IPS DF 6.9 (cell line): Measurements from ENCODE around the gene TNFAIP2.

ENCODE experiments used
- DNase-seq: peaks from one replicate; pipeline ENCODE4 v3.0.0-alpha.2; 2013; ENCODE audit warnings: low read depth, low spot score
- H3K27ac ChIP-seq: one replicate; pipeline ENCODE4 v1.5.1; 2013; ENCODE audit warnings: low read length, control low read depth
- H3K27me3 ChIP-seq: 2 replicates; pipeline ENCODE4 v1.6.1; 2013; ENCODE audit warnings: mild to moderate bottlenecking, low read length; ENCODE audit not compliant: control insufficient read depth, insufficient read depth
- H3K36me3 ChIP-seq: 2 replicates; pipeline ENCODE4 v1.6.1; 2013; ENCODE audit warnings: low read length; ENCODE audit not compliant: control insufficient read depth, insufficient read depth
- H3K4me1 ChIP-seq: 2 replicates; pipeline ENCODE4 v1.6.1; 2013; ENCODE audit warnings: low read length; ENCODE audit not compliant: control insufficient read depth, insufficient read depth
- H3K4me3 ChIP-seq: 2 replicates; pipeline ENCODE4 v1.5.1; 2013; ENCODE audit warnings: mild to moderate bottlenecking, low read length
- H3K9me3 ChIP-seq: 2 replicates; pipeline ENCODE4 v1.6.1; 2013; ENCODE audit warnings: low read length, inconsistent platforms; ENCODE audit not compliant: control insufficient read depth, insufficient read depth
- WGBS: extraction: QIAGEN DNeasy Blood & Tissue Kit; methylation state at CpG from one replicate; pipeline ENCODE4 v1.1.7; 2013; ENCODE audit warnings: mixed read lengths, missing lambda C conversion rate; ENCODE audit not compliant: insufficient read length, insufficient coverage; 5-methylcytosine and 5-hydroxymethylcytosine counted together

TNFAIP2 gene

GRCh38 chr14:103085106-103086091 is 37.9 kb upstream of the TNFAIP2 start:
- H3K27me3 ChIP-seq: peaks cover 3% of the 10 kb centered on the region; the same call in 1 of the 2 replicates
- H3K27ac ChIP-seq: no peak overlapping the region
- no peaks in the 10 kb centered on the region for H3K9me3 ChIP-seq
- no CpG with 5 or more reads among the region's 24 CpGs for WGBS
- no peaks in the 10 kb centered on the region; the same call in 1 of the 2 replicates for H3K4me1 ChIP-seq
- H3K4me3 ChIP-seq: no peak overlapping the region
- no peaks in the 10 kb centered on the region; the same call in 1 of the 2 replicates for H3K36me3 ChIP-seq
- DNase-seq: no peak

DNA sequence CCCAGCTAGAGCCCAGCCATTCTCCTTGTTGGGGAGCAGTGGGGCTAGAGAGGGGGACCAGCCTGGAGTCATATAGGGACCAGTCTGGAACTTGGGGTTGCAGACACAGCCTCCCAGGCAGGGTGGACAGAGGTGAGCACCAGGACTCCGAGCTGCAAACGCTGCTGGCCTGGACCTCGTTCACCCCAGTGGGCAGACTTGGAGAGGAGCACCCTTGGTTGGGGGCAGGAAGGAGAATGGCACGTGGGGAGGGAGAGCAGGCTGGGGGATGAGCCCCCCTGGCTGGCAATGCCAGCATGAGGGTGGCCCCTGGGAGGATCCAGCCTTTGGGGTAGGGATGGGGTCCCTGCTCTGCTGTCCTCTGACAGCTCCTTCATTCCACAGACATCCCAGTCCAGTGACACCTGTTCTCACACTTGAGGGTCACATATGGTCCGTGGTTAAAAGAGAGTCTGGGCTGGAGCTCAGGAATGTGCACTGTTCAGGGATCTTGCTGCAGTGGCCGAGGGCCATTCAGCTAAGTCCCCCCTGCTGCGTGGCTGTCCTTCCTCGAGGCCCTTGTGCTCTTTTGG is 36.4 kb upstream of the TNFAIP2 start:
- peaks cover 3% of the 10 kb centered on the region; the same call in 1 of the 2 replicates for H3K27me3 ChIP-seq
- no peaks in the 10 kb centered on the region for H3K9me3 ChIP-seq
- no CpG with 5 or more reads among the region's 8 CpGs for WGBS
- no peaks in the 10 kb centered on the region; the same call in 1 of the 2 replicates for H3K36me3 ChIP-seq
- peaks cover 4% of the 10 kb centered on the region for H3K4me1 ChIP-seq
- no peak overlapping the region for H3K27ac ChIP-seq
- DNase-seq: no peak
- H3K4me3 ChIP-seq: no peak overlapping the region

GRCh38 chr14:103087343-103087835 is 35.9 kb upstream of the TNFAIP2 start:
- no peak for DNase-seq
- H3K27me3 ChIP-seq: peaks cover 3% of the 10 kb centered on the region; the same call in 1 of the 2 replicates
- H3K4me3 ChIP-seq: no peak overlapping the region
- no peak overlapping the region for H3K27ac ChIP-seq
- H3K36me3 ChIP-seq: no peaks in the 10 kb centered on the region; the same call in 1 of the 2 replicates
- H3K4me1 ChIP-seq: peaks cover 4% of the 10 kb centered on the region
- WGBS: no CpG with 5 or more reads among the region's 13 CpGs
- H3K9me3 ChIP-seq: no peaks in the 10 kb centered on the region

- Histone ChIP-seq H3K4me1 (peaks cover 4% of the 10 kb centered on the region), H3K27me3 (no peaks in the 10 kb centered on the region; the same call in 1 of the 2 replicates), H3K4me3 (no peak overlapping the region), H3K36me3 (no peaks in the 10 kb centered on the region; the same call in 1 of the 2 replicates), H3K9me3 (no peaks in the 10 kb centered on the region), H3K27ac (no peak overlapping the region)
- DNase-seq: no peak
- no CpG with 5 or more reads among the region's 6 CpGs for WGBS
These were observed 34.3 kb upstream of the TNFAIP2 start for GRCh38 chr14:103088921-103089320.

DNA sequence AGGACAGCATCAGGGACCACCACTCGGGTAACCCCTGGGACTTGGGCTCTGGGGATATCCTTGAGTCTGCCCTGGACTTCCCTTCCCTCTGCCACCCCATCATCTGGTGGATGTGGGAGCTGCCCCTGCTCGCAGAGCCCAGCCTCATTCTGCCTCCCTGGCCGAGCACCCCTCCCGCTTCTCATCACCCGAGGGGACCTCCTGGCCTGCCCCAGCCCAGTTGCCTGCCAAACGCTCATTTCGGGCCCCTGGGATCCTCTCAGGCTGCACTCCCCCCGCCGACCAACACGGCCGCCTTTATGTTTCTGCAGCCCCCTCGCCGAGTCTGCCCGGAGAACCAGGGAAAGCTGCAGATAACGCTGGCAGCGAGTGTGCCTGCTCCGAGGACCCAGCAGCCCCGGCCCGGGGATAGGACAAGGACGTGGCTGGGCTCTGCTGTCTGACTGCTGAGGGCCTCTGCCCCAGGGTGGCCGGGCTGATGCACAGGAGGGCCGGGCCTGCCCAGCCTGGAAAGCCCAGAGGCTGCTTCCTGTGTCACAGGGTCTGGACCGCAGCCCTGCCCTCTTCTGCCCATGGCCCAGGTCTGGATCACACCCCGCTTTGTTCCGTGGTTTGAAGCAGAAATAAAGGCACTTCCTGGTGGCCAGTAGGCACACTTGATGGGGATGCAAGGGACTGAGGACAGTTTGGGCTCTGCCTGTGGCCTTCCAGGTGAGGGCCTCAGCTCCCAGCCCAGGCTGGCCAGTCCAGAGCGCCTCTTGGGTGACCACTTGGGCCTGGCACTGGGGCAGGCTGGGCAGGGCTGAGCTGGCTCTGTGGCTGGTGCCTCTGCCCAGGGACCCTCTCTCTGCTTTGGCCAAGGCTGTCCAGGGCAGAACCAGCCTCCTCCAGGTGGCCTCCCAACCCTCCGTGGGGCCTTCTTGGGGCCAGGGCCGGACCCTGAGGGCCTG is 33.6 kb upstream of the TNFAIP2 start:
- peaks cover 4% of the 10 kb centered on the region for H3K4me1 ChIP-seq
- H3K27me3 ChIP-seq: no peaks in the 10 kb centered on the region
- H3K4me3 ChIP-seq: no peak overlapping the region
- H3K27ac ChIP-seq: no peak overlapping the region
- H3K9me3 ChIP-seq: no peaks in the 10 kb centered on the region
- WGBS: no CpG with 5 or more reads among the region's 28 CpGs
- DNase-seq: no peak
- H3K36me3 ChIP-seq: no peaks in the 10 kb centered on the region; the same call in 1 of the 2 replicates

DNA sequence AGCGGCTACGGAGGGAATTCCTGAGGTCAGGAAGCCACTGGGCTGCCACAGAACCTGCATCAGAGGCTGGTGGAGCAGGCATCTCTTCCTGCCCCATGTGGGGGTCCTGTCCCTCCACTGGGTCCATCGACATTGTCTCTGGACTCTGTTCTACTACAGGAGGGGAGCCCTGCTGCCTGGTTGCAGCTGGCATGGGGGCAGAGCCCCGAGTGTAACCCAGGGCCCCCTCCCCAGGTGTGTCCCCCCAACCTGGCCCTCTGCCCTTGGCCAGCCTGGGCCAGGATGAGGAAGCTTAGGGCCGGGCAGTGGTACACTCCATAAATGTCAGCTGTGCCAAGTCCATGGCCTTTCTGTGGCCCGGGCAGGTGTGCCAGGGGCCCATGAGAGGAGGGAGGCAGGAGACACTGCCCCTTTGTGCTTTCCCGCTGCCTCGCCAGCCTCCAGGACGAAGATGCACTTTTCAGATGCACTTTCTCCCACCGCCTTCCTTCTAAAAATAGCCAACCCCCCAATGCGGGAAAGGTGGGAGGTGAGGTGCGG is 32.7 kb upstream of the TNFAIP2 start:
- H3K4me3 ChIP-seq: no peak overlapping the region
- no peaks in the 10 kb centered on the region for H3K27me3 ChIP-seq
- no peak for DNase-seq
- no peaks in the 10 kb centered on the region for H3K9me3 ChIP-seq
- H3K27ac ChIP-seq: no peak overlapping the region
- H3K36me3 ChIP-seq: no peaks in the 10 kb centered on the region; the same call in 1 of the 2 replicates
- peaks cover 5% of the 10 kb centered on the region for H3K4me1 ChIP-seq
- WGBS: no CpG with 5 or more reads among the region's 12 CpGs

- Histone ChIP-seq H3K36me3 (no peaks in the 10 kb centered on the region; the same call in 1 of the 2 replicates), H3K9me3 (no peaks in the 10 kb centered on the region), H3K27ac (no peak overlapping the region), H3K27me3 (no peaks in the 10 kb centered on the region), H3K4me3 (peak overlapping the region; percentile 47; the same call in 1 of the 2 replicates), H3K4me1 (peaks cover 6% of the 10 kb centered on the region)
- DNase-seq: no peak
- no CpG with 5 or more reads among the region's 69 CpGs for WGBS
These were observed 32.0 kb upstream of the TNFAIP2 start for GRCh38 chr14:103091041-103091882.

DNA sequence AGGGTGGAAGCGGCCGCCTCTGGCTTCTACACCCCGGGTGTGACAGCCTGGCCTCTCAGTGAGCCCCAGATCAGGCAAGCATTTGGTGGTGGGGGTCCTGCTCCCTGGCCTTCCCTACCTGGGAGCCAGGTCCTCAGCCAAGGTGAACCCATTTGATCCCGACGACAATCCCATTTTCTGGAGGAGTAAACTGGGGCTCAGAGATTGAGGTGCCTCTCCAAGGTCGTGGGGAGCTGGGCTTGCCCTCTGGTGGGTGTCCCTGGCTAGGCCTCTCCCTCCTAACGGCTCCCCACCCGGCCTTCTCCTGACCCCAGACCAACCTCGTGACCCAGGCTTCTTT is 31.4 kb upstream of the TNFAIP2 start:
- Histone ChIP-seq H3K27me3 (no peaks in the 10 kb centered on the region), H3K4me3 (peak overlapping the region; percentile 47; the same call in 1 of the 2 replicates), H3K9me3 (no peaks in the 10 kb centered on the region), H3K27ac (no peak overlapping the region), H3K36me3 (no peaks in the 10 kb centered on the region; the same call in 1 of the 2 replicates), H3K4me1 (peaks cover 10% of the 10 kb centered on the region)
- no CpG with 5 or more reads among the region's 9 CpGs for WGBS
- DNase-seq: no peak

GRCh38 chr14:103093856-103094405 is 29.3 kb upstream of the TNFAIP2 start:
- no CpG with 5 or more reads among the region's 13 CpGs for WGBS
- Histone ChIP-seq H3K36me3 (no peaks in the 10 kb centered on the region; the same call in 1 of the 2 replicates), H3K27ac (no peak overlapping the region), H3K4me1 (peaks cover 14% of the 10 kb centered on the region), H3K27me3 (no peaks in the 10 kb centered on the region), H3K4me3 (no peak overlapping the region), H3K9me3 (no peaks in the 10 kb centered on the region)
- DNase-seq: no peak
